A673 (cell line): Measurements from ENCODE around the gene ASPSCR1. TPM values are rescaled to one million over a fixed set of nuclear protein-coding genes. Genes with fewer than 3 reads are reported as not detected.

Source experiments
- BruUV-seq: library from RNA; stranded (reverse); fragments of 400-500 nt; replicated peaks from 2 replicates; lab custom pipeline; 2021; lab: Mats Ljungman, UMichigan
- CTCF ChIA-PET: fragments of 300-600 bp; sonication (Branson Sonifier 250); formaldehyde crosslinking; loops from one replicate; lab custom pipeline; 2022; ENCODE audit warnings: antibody characterized with exemption; lab: Charles Lee
- POLR2A ChIA-PET: fragments of 300-600 bp; sonication (Branson Sonifier 250); formaldehyde crosslinking; loops from one replicate; lab custom pipeline; 2022; ENCODE audit warnings: antibody characterized with exemption; ENCODE audit not compliant: low non-redundant PET; lab: Charles Lee
- DNase-seq: peaks from one replicate; pipeline ENCODE4 v3.0.0-alpha.2; 2015; ENCODE audit warnings: low spot score
- H3K27ac ChIP-seq: fragments of 200-600 bp; sonication (generic); 2 replicates; pipeline ENCODE4 v1.5.1; 2016; ENCODE audit warnings: mixed run types, low read depth, mild to moderate bottlenecking, mixed read lengths, antibody characterized with exemption, low read length; ENCODE audit not compliant: poor library complexity, severe bottlenecking
- H3K27me3 ChIP-seq: fragments of 200-600 bp; sonication (generic); replicated peaks from 2 replicates; pipeline ENCODE4 v1.6.1; 2017; ENCODE audit warnings: mixed run types, low read depth, mild to moderate bottlenecking, mixed read lengths, antibody characterized with exemption, low read length; ENCODE audit not compliant: insufficient read depth, poor library complexity
- H3K36me3 ChIP-seq: fragments of 200-600 bp; sonication (generic); 2 replicates; pipeline ENCODE4 v1.6.1; 2016; ENCODE audit warnings: mixed run types, mild to moderate bottlenecking, mixed read lengths, antibody characterized with exemption, low read length; ENCODE audit not compliant: insufficient read depth, poor library complexity, severe bottlenecking
- H3K4me1 ChIP-seq: fragments of 200-600 bp; sonication (generic); 2 replicates; pipeline ENCODE4 v1.6.1; 2017; ENCODE audit warnings: mixed run types, mild to moderate bottlenecking, mixed read lengths, antibody characterized with exemption, low read length; ENCODE audit not compliant: insufficient read depth, poor library complexity, severe bottlenecking
- H3K4me3 ChIP-seq: fragments of 200-600 bp; sonication (generic); 2 replicates; pipeline ENCODE4 v1.5.1; 2016; ENCODE audit warnings: low read depth, mixed run types, mild to moderate bottlenecking, mixed read lengths, low read length; ENCODE audit not compliant: poor library complexity, severe bottlenecking
- H3K9me3 ChIP-seq: fragments of 200-600 bp; sonication (generic); 2 replicates; pipeline ENCODE4 v1.6.1; 2016; ENCODE audit warnings: mixed run types, low read depth, mild to moderate bottlenecking, mixed read lengths, antibody characterized with exemption, low read length; ENCODE audit not compliant: poor library complexity, severe bottlenecking
- CTCF ChIP-seq: fragments of 300-800, 200-600 bp; sonication (generic); conservative IDR thresholded peaks from 2 replicates; pipeline ENCODE4 v1.5.1; 2017; ENCODE audit warnings: low read depth, mild to moderate bottlenecking, antibody characterized with exemption, low read length, moderate library complexity, mixed read lengths
- EZH2 ChIP-seq: fragments of 200-600 bp; sonication (generic); IDR thresholded peaks from 2 replicates; pipeline ENCODE4 v1.6.1; 2017; ENCODE audit warnings: borderline replicate concordance, low read depth, mild to moderate bottlenecking, mixed read lengths, antibody characterized with exemption, low read length; ENCODE audit not compliant: poor library complexity, severe bottlenecking
- intact Hi-C: fragments of 100-400 bp; cut with micrococcal nuclease; formaldehyde crosslinking; loops from one replicate; pipeline ENCODE4 v1.10.0; 2022; ENCODE audit not compliant: unreplicated experiment
- total RNA-seq: library from RNA; stranded (reverse); gene quantifications from 2 replicates; pipeline ENCODE4 v1.2.3, GENCODE V29; 2021

Gene ASPSCR1
- total RNA-seq, 1 experiment from 2014 or later, result 46.2 TPM

DNA sequence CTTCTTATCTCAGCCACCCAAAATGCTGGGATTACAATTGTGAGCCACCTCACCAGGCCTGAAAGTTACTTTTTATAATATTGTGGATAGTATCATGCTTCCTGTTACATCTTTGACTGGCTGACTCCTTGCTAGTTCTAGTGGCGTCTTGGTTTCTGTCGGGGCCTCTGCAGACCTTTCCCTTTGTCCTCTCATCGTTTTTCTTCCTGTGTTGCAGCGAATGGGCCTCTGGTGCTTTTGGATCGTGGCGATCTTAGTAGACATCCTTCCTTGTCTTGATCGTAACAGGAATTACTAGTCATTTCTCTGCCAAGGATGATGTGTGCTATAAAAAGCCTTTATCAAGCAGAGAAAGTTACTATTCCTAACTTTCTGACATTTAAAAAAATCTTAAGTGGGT, 20.8 kb downstream of the ASPSCR1 start:
- no TSS peak for BruUV-seq
- no peak for DNase-seq
- no peaks in the 10 kb centered on the region for H3K4me1 ChIP-seq
- no peaks in the 10 kb centered on the region for H3K27me3 ChIP-seq
- no peaks in the 10 kb centered on the region for H3K36me3 ChIP-seq
- ChIA-PET POLR2A (no interaction called here), CTCF (no interaction called here)
- intact Hi-C loops, result no loop called here
- H3K4me3 ChIP-seq, result no peak overlapping the region
- no peak overlapping the region for H3K27ac ChIP-seq
- no peak for TF ChIP-seq CTCF
- no peaks in the 10 kb centered on the region for H3K9me3 ChIP-seq

- Histone ChIP-seq H3K9me3 (no peaks in the 10 kb centered on the region), H3K36me3 (no peaks in the 10 kb centered on the region), H3K4me3 (no peak overlapping the region), H3K27me3 (no peaks in the 10 kb centered on the region), H3K27ac (no peak overlapping the region), H3K4me1 (peaks cover 6% of the 10 kb centered on the region)
- ChIA-PET POLR2A (no interaction called here), CTCF (no interaction called here)
- no peak for DNase-seq
- intact Hi-C loops, result no loop called here
- no TSS peak for BruUV-seq
- TF ChIP-seq EZH2 (no peak), CTCF (no peak)
Observed at GRCh38 chr17:81998691-81999438, 21.4 kb downstream of the ASPSCR1 start.

- CTCF ChIA-PET, result no interaction called here
- no TSS peak for BruUV-seq
Observed at GRCh38 chr17:81999587-81999975, 22.2 kb downstream of the ASPSCR1 start.

More at GRCh38 chr17:81999587-81999975, 22.2 kb downstream of the ASPSCR1 start:
- Histone ChIP-seq H3K4me3 (no peak overlapping the region), H3K27me3 (no peaks in the 10 kb centered on the region), H3K27ac (no peak overlapping the region), H3K9me3 (no peaks in the 10 kb centered on the region), H3K4me1 (peaks cover 9% of the 10 kb centered on the region), H3K36me3 (no peaks in the 10 kb centered on the region)
- POLR2A ChIA-PET, result no interaction called here
- no peak for TF ChIP-seq CTCF
- TF ChIP-seq EZH2, result no peak
- intact Hi-C loops, result no loop called here
- DNase-seq, result no peak
